Liver (tissue), 9 donors: Measurements from ENCODE around the gene KDM2A. TPM values are rescaled to one million over a fixed set of nuclear protein-coding genes. Genes with fewer than 3 reads are reported as not detected.

Experiments
- DNase-seq: peaks from one replicate; pipeline ENCODE4 v3.0.0-alpha.2; 2017; ENCODE audit warnings: low spot score
- H3K27ac ChIP-seq, 2 donors: one replicate each; pipeline ENCODE4 v1.7.0; 2013; ENCODE audit warnings: inconsistent platforms in 2 of 2, low read length in 2 of 2, control low read depth in 1 of 2, low read depth in 1 of 2, mild to moderate bottlenecking in 1 of 2
- H3K27me3 ChIP-seq, 4 donors: one replicate each; pipeline versions ENCODE4 v1.6.1 to v1.7.0; 2013; ENCODE audit warnings: low read length in 3 of 4, inconsistent platforms in 1 of 4, mild to moderate bottlenecking in 1 of 4, moderate library complexity in 1 of 4; ENCODE audit not compliant: control insufficient read depth in 4 of 4, insufficient read depth in 4 of 4
- H3K36me3 ChIP-seq, 4 donors: one replicate each; pipeline versions ENCODE4 v1.6.1 to v1.7.0; 2013; ENCODE audit warnings: low read length in 3 of 4, mild to moderate bottlenecking in 3 of 4, low read depth in 1 of 4, moderate library complexity in 1 of 4; ENCODE audit not compliant: control insufficient read depth in 4 of 4, insufficient read depth in 3 of 4
- H3K4me1 ChIP-seq, 4 donors: one replicate each; pipeline versions ENCODE4 v1.6.1 to v1.7.0; 2013; ENCODE audit warnings: low read length in 3 of 4, mild to moderate bottlenecking in 3 of 4, moderate library complexity in 1 of 4; ENCODE audit not compliant: control insufficient read depth in 4 of 4, insufficient read depth in 4 of 4
- H3K4me3 ChIP-seq, 3 donors: one replicate each; pipeline versions ENCODE4 v1.6.1 to v1.7.0; 2013; ENCODE audit warnings: low read length in 3 of 3, control low read depth in 1 of 3, low read depth in 1 of 3, mild to moderate bottlenecking in 1 of 3
- H3K9ac ChIP-seq, 2 donors: one replicate each; pipeline ENCODE4 v1.7.0; 2013; ENCODE audit warnings: low read length in 2 of 2, mild to moderate bottlenecking in 2 of 2, moderate library complexity in 2 of 2, control low read depth in 1 of 2, low read depth in 1 of 2
- H3K9me3 ChIP-seq, 4 donors: one replicate each; pipeline versions ENCODE4 v1.6.1 to v1.7.0; 2013; ENCODE audit warnings: low read length in 3 of 4; ENCODE audit not compliant: control insufficient read depth in 4 of 4
- EGR1 ChIP-seq, 2 donors: IDR thresholded peaks; 2 replicates each; pipeline ENCODE4 v1.6.1; 2016 to 2018; ENCODE audit warnings: antibody characterized with exemption in 2 of 2, low read depth in 2 of 2
- GABPA ChIP-seq, 2 donors: IDR thresholded peaks in 1 of 2; conservative IDR thresholded peaks in 1 of 2; 2 replicates each; pipeline ENCODE4 v1.6.1; 2016; ENCODE audit warnings: antibody characterized with exemption in 2 of 2, mild to moderate bottlenecking in 1 of 2, moderate library complexity in 1 of 2
- JUND ChIP-seq, 2 donors: IDR thresholded peaks; 2 replicates each; pipeline ENCODE4 v1.6.1; 2016; ENCODE audit warnings: antibody characterized with exemption in 2 of 2
- RAD21 ChIP-seq, 2 donors: IDR thresholded peaks; 2 replicates each; pipeline ENCODE4 v1.6.1; 2016; ENCODE audit warnings: antibody characterized with exemption in 2 of 2, mild to moderate bottlenecking in 2 of 2
- WGBS: extraction: QIAGEN DNeasy Blood & Tissue Kit; methylation state at CpG from one replicate; pipeline ENCODE4 v1.1.7; 2013; 5-methylcytosine and 5-hydroxymethylcytosine counted together
- polyA plus RNA-seq, 2 donors: library from polyadenylated mRNA; stranded (reverse) in 1 of 2; unstranded in 1 of 2; fragments of 200-250 nt in 1 of 2; fragments of >200 nt in 1 of 2; fragmentation: Nextera tagmentation in 1 of 2; extraction: Ambion mirVana in 1 of 2; gene quantifications; one replicate each; pipeline versions ENCODE4 v1.2.1 to v1.2.3, GENCODE V29; 2013 to 2015
- total RNA-seq, 2 donors: library from RNA; depleted of rRNA; stranded (reverse); fragments of >200 nt; gene quantifications; one replicate each; pipeline ENCODE4 v1.2.3, GENCODE V29; 2014
- TF ChIP-seq, protein P1 (sequence below): IDR thresholded peaks from 2 replicates; pipeline ENCODE4 v1.6.1; 2016; ENCODE audit warnings: antibody characterized with exemption
- TF ChIP-seq, protein P2 (sequence below): IDR thresholded peaks from 2 replicates; pipeline ENCODE4 v1.6.1; 2016; ENCODE audit warnings: antibody characterized with exemption
- TF ChIP-seq, protein P3 (sequence below): fragments of 150-350 bp; IDR thresholded peaks from 2 replicates; pipeline ENCODE4 v1.5.1; 2017; ENCODE audit warnings: improper control_type of control experiment, low read depth, low read length; ENCODE audit not compliant: missing input control
- TF ChIP-seq, protein P4 (sequence below): IDR thresholded peaks from 2 replicates; pipeline ENCODE4 v1.6.1; 2016; ENCODE audit warnings: antibody characterized with exemption, mild to moderate bottlenecking
- donor health status: healthy.
- donor health status: healthy.
- donor health status: healthy.
- donor health status: healthy.
- donor health status: healthy.

Gene KDM2A
- total and polyA plus RNA-seq, 4 donors, result 8.3 to 44.9 (median 22.4) TPM

DNA sequence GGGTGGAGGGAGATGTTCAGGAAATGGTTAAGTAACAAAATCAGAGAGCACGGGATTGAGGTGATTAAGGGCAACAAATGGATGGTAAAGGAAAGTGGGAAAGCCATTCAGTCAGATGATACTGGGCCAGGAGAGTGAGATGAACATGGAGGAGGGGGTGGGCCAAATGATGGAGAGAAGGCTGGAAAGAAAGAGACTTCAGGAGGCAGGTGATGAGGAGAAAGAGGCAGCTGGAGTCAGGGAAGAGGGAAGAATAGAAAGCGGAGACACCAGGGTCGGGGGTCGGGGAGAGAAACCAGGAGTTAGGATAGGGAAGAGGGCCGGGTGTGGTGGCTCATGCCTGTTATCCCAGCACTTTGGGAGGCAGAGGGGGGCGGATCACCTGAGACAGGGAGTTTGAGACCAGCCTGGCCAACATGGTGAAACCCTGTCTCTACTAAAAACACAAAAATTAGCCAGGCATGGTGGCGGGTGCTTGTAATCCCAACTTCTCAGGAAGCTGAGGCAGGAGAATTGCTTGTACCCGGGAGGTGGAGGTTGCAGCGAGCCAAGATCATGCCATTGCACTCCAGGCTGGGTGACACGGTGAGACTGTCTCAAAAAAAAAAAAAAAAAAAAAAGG, 4.7 kb upstream of the KDM2A start (continued):
- no peak for TF ChIP-seq GABPA (IDR thresholded peaks at IDR 0.05 in 1 of 2, conservative IDR thresholded peaks at IDR 0.05 in 1 of 2)
- no peak for TF ChIP-seq JUND (IDR thresholded peaks at IDR 0.05)
- TF ChIP-seq, protein P1, sequence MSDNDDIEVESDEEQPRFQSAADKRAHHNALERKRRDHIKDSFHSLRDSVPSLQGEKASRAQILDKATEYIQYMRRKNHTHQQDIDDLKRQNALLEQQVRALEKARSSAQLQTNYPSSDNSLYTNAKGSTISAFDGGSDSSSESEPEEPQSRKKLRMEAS, result no peak

DNA sequence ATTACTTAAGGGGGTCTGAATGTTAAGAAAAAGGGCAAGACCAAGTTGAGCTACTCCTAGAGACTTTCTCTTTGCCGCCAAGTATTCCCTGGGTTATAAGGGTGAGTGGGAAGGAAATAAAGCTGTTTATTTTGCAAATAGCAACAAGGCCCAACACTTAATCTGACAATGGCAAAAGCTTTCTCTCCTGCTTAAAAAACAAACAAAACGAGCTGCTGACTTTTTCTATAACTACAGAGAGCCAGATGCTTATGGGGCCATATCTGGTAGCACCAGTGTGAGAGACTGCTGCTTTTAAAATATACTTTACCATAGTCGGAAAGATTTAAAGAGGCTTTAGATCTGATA, 2.3 kb upstream of the KDM2A start:
- no peak overlapping the region for H3K27ac ChIP-seq
- no peak overlapping the region for H3K9ac ChIP-seq
- no peaks in the 10 kb centered on the region for H3K36me3 ChIP-seq
- 81% methylated on average over 3 of the region's 3 CpGs for WGBS
- H3K27me3 ChIP-seq, result no peaks in the 10 kb centered on the region
- peaks cover 0 to 23% (median 10%) of the 10 kb centered on the region in 4 donors for H3K4me1 ChIP-seq
- H3K4me3 ChIP-seq, result no peak overlapping the region
- no peaks in the 10 kb centered on the region for H3K9me3 ChIP-seq
- DNase-seq, result no peak
- TF ChIP-seq, protein P2, sequence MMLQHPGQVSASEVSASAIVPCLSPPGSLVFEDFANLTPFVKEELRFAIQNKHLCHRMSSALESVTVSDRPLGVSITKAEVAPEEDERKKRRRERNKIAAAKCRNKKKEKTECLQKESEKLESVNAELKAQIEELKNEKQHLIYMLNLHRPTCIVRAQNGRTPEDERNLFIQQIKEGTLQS, result no peak
- TF ChIP-seq EGR1 (IDR thresholded peaks at IDR 0.05; ENCODE audit: low read depth in 2 of 2) (no peak), RAD21 (IDR thresholded peaks at IDR 0.05) (no peak), GABPA (IDR thresholded peaks at IDR 0.05 in 1 of 2, conservative IDR thresholded peaks at IDR 0.05 in 1 of 2) (no peak)
- TF ChIP-seq, protein P3, sequence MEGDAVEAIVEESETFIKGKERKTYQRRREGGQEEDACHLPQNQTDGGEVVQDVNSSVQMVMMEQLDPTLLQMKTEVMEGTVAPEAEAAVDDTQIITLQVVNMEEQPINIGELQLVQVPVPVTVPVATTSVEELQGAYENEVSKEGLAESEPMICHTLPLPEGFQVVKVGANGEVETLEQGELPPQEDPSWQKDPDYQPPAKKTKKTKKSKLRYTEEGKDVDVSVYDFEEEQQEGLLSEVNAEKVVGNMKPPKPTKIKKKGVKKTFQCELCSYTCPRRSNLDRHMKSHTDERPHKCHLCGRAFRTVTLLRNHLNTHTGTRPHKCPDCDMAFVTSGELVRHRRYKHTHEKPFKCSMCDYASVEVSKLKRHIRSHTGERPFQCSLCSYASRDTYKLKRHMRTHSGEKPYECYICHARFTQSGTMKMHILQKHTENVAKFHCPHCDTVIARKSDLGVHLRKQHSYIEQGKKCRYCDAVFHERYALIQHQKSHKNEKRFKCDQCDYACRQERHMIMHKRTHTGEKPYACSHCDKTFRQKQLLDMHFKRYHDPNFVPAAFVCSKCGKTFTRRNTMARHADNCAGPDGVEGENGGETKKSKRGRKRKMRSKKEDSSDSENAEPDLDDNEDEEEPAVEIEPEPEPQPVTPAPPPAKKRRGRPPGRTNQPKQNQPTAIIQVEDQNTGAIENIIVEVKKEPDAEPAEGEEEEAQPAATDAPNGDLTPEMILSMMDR, result no peak
- TF ChIP-seq, protein P4, sequence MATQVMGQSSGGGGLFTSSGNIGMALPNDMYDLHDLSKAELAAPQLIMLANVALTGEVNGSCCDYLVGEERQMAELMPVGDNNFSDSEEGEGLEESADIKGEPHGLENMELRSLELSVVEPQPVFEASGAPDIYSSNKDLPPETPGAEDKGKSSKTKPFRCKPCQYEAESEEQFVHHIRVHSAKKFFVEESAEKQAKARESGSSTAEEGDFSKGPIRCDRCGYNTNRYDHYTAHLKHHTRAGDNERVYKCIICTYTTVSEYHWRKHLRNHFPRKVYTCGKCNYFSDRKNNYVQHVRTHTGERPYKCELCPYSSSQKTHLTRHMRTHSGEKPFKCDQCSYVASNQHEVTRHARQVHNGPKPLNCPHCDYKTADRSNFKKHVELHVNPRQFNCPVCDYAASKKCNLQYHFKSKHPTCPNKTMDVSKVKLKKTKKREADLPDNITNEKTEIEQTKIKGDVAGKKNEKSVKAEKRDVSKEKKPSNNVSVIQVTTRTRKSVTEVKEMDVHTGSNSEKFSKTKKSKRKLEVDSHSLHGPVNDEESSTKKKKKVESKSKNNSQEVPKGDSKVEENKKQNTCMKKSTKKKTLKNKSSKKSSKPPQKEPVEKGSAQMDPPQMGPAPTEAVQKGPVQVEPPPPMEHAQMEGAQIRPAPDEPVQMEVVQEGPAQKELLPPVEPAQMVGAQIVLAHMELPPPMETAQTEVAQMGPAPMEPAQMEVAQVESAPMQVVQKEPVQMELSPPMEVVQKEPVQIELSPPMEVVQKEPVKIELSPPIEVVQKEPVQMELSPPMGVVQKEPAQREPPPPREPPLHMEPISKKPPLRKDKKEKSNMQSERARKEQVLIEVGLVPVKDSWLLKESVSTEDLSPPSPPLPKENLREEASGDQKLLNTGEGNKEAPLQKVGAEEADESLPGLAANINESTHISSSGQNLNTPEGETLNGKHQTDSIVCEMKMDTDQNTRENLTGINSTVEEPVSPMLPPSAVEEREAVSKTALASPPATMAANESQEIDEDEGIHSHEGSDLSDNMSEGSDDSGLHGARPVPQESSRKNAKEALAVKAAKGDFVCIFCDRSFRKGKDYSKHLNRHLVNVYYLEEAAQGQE, result no peak

DNA sequence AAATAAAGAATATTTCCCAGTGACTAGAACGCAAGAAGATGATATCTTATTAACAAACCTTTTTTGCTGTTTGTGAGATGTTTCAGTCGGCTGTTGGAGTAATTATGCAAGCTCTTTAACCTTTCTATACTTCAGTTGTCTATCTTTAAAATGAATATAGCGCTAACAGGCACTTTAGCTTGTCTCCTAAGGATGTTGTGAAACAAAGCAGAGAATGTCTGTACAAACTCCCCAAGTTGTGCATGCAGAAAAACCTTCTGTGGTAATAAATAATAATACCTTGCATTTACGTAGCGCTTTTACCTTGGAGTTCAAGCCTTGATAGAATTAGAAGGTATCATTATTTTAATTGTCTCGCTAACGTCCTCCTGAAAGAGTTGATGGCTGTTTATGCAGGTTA, 1.9 kb upstream of the KDM2A start:
- 86% methylated on average over 7 of the region's 7 CpGs for WGBS
- Histone ChIP-seq H3K27ac (peak overlapping the region; percentile 70 to 86), H3K9ac (peak overlapping the region; percentile 48 to 68), H3K9me3 (no peaks in the 10 kb centered on the region), H3K27me3 (no peaks in the 10 kb centered on the region), H3K4me3 (peak overlapping the region in 1 of 3 donors; percentile 87), H3K4me1 (peaks cover 0 to 25% (median 14%) of the 10 kb centered on the region in 4 donors), H3K36me3 (no peaks in the 10 kb centered on the region)
- TF ChIP-seq, protein P4, result no peak
- TF ChIP-seq, protein P3, result no peak
- DNase-seq, result no peak
